ENCODE data around the gene C10orf71.

C10orf71 gene

GRCh38 chr10:49298983-49299815 is at the start of gene C10orf71:
C10orf71 (plus strand) TSS chr10:49299170; CDS start chr10:49322546, 23,376 bp downstream.
- DNase-seq (ENCODE audit: low read depth, low spot score): no peak

DNA sequence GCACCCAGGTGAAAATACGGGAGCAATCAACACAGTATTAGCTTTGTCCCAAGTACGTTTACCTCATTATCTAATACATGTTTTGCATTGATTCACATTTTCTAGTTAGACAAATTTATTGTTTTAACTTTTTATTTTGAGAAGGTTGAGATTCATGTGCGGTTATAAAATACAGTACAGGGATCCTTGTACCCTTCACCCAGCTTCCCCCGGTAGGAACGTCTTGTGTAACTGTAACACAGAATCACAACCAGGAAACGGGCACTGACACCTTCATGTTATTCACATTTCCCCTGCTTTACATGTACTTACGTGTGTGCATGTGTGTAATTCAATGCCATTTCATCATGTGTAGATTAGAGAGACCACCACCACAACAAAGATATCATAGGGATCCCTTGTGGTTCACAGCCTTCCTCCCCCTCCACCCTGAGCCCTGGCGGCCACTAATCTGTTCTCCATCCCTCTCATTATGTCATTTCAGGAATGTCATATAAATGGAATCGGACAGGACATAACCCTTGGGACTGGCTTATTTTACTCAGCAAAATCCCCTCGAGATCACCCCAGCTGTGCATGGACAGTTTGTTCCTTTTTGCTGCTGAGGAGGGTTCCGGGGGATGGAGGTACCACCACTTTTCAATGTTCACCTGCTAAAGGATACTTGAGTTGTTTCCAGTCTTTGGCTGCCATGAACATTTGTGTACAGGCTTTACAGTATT is 46.5 kb upstream of the C10orf71 start:
- DNase-seq (ENCODE audit: low read depth, low spot score): no peak

DNA sequence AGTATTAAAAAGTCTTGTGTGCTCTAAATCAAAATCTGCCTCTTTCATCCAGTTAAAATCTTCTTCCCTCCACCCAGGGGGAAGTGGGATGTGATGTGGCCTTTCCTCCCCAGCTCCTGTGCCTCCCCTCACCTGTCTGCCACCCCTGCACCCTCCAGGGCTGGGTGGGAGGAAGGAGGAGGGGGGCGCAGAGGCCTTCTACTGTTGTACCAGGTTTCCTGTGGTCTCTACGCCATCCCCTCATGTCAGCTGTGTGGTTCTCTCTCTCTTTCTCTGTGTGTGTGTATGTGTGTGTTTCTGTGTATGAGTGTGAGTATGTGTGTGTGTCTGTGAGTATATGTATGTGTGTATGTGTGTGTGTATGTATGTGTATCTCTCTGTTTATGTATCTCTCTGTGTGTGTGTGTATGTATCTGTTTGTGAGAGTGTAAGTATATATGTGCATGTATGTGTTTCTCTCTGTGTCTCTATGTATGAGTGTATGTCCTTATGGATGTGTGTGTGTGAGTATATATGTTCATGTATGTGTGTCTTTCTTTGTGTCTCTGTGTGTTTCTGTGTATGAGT is 45.5 kb upstream of the C10orf71 start:
- no peak for DNase-seq (ENCODE audit: low read depth, low spot score)

- no peak for DNase-seq (ENCODE audit: low read depth, low spot score)
Measured at GRCh38 chr10:49254150-49254549, 44.8 kb upstream of the C10orf71 start.

GRCh38 chr10:49254556-49255318 is 44.2 kb upstream of the C10orf71 start:
- DNase-seq (ENCODE audit: low read depth, low spot score): no peak

DNA sequence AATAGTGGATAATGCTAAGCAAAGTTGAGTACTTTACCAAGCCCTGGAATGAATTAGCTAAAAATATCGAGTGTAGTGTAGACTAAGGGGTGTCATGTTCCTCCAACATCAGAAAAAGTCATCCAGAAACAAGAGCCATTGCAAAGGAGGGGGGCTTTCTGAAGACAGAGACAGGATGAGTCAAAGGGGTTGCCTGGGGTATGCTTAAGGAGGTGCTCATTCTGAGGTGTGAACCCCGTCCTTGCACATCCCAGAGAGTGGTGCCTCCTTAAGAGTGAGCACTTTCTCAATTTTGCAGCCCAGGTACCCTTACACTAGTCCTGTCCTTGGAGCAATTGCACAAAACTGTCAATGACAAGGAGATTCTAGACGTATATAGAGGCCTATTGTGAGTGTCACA is 43.1 kb upstream of the C10orf71 start:
- no peak for DNase-seq (ENCODE audit: low read depth, low spot score)

- no peak for DNase-seq (ENCODE audit: low read depth, low spot score)
Measured at GRCh38 chr10:49257154-49257553, 41.8 kb upstream of the C10orf71 start.

GRCh38 chr10:49257626-49258349 is 41.2 kb upstream of the C10orf71 start:
- no peak for DNase-seq (ENCODE audit: low read depth, low spot score)

DNA sequence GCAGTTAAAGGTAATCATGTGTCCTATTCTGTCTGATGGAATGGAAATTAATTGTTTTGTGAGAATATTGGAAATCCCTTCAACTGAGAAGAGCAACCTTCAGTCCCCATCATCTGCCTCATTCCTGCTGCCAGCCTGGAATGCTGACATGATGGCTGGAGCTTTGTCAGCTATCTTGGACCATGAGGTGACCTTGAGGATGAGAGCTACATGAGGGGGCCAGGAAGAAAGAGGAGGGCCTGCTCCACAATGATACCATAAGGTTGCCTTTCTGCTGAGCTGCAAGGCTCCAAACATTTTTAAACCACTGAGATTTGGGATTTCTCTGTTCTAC is 40.7 kb upstream of the C10orf71 start:
- no peak for DNase-seq (ENCODE audit: low read depth, low spot score)

- no peak for DNase-seq (ENCODE audit: low read depth, low spot score)
Measured at GRCh38 chr10:49260644-49261296, 38.2 kb upstream of the C10orf71 start.

- no peak for DNase-seq (ENCODE audit: low read depth, low spot score)
Measured at GRCh38 chr10:49263591-49263990, 35.4 kb upstream of the C10orf71 start.

DNA sequence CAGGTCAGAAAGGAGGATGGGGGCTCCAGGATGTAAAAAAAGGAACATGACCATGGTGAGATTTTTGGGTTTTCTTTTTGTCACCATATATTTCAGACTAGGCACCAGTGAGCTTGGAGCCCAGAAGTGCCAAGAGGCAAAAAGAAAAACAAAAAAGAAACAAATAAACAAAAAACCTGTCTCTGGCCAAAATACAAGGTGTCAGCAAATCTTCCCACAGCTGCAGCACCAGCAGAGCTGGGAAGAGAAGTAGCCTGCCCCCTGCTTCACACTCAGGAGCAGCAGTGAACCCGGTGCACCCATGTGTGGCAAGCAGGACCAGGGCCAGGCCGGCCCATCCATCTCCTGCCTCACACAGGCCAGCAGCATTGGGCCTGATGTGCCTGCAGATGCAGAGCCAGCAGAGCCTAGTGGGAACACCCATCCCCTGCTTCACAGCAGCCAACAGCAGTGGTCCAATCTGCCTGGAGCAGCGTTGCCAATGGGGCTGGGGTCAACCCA is 34.7 kb upstream of the C10orf71 start:
- DNase-seq (ENCODE audit: low read depth, low spot score): no peak

DNA sequence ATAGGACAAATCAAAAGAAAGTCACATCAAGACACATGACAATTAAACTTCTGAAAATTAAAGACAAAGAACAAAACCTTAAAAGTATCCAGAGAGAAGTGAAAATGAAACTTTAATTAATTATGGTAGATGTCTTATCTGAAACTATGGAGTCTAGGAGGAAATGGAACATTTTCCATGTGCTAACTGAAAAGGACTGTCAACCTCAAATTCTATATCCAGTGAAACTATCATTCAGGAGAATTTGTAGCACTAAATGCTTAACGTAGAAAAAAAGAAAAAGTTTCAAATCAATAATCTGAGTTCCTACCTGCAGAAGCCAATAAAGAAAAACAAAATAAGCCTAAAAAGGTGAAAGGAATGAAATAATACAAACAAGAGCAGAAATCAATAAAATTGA is 33.1 kb upstream of the C10orf71 start:
- no peak for DNase-seq (ENCODE audit: low read depth, low spot score)

GRCh38 chr10:49268185-49268584 is 30.8 kb upstream of the C10orf71 start:
- no peak for DNase-seq (ENCODE audit: low read depth, low spot score)

GRCh38 chr10:49269523-49269922 is 29.4 kb upstream of the C10orf71 start:
- DNase-seq (ENCODE audit: low read depth, low spot score): no peak

- DNase-seq (ENCODE audit: low read depth, low spot score): no peak
Measured at GRCh38 chr10:49270565-49270964, 28.4 kb upstream of the C10orf71 start.

DNA sequence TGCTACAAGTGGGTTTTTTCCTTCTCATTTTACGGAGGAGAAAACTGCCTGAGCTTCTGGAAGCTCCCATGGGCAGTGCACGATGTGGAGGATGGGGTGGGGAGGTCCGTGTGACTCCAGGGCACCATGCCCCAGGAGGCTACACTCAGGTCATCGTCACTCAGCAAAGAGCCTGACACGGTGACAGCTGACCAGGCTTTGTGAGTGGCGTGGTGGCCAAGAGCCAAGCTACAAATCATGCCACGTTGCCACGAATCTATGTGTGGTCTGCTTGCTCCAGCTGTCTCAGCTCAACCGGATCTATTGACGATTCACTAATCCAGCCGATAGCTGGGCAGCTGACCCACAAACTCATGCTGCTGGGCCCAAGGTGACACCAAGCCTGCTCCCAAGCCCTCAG is 27.6 kb upstream of the C10orf71 start:
- no peak for DNase-seq (ENCODE audit: low read depth, low spot score)

DNA sequence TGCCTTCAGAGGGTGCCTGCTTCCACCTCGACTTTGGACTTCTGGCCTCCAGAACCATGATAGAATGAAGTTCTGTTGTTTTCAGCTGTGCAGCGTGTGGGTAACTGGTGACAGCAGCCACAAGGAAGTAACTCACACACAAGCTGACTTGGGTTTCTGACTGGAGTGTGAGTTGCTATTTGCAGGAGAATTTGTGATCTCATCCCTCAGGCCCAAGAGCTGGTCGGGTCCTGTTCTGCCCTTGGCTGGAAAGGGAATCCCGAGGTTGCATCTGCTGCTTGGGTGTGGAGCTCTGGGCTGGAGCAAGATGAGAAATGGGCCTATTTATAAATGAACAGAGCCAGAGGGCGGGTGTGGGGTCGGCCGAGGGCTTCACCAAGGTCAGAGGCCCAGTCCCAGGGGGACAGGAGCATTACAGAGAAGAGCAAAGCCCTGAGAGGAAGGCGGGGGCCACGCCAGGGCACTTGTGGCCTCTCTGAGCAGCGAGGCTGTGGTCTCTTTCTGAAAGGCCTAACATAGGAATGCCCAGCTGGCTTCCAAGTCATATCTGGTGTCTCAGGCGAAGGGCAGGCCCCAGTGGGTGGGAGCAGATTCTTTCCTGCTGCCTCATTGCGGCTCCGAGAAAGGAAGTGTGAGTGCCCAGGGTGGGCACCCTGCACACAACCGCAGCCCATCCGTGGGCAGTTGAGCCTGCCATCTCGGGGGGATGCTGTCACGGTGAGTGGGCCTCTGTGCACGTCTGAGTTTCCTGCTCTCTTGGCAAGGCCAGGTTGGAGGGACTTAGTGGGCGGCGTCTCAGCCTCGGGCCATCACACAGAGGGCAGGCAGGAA is 26.5 kb upstream of the C10orf71 start:
- no peak for DNase-seq (ENCODE audit: low read depth, low spot score)

- DNase-seq (ENCODE audit: low read depth, low spot score): no peak
Measured at GRCh38 chr10:49273082-49273465, 25.9 kb upstream of the C10orf71 start.

GRCh38 chr10:49273626-49274025 is 25.3 kb upstream of the C10orf71 start:
- no peak for DNase-seq (ENCODE audit: low read depth, low spot score)

All from activated naive CD8-positive, alpha-beta T cell treated with anti-CD3 and anti-CD28 coated beads, Interleukin-2, amount 50 U/mL, for 16 hours (primary cell).